HEK293 (cell line): ENCODE data around the gene EIF2B2.

Experiments
- SP2 ChIP-seq: fragments of 450-650 bp; formaldehyde crosslinking; IDR thresholded peaks from 2 replicates; pipeline ENCODE4 v1.5.1; 2016; ENCODE audit warnings: missing biosample characterization, missing genetic modification characterization
- ZNF624 ChIP-seq: fragments of 450-650 bp; formaldehyde crosslinking; IDR thresholded peaks from 2 replicates; pipeline ENCODE4 v1.5.1; 2017; ENCODE audit warnings: missing biosample characterization, missing genetic modification characterization
- TF ChIP-seq, protein P1 (sequence below): fragments of 450-650 bp; formaldehyde crosslinking; IDR thresholded peaks from 2 replicates; pipeline ENCODE4 v1.5.1; 2016; ENCODE audit warnings: missing biosample characterization, missing genetic modification characterization
- TF ChIP-seq, protein P2 (sequence below): fragments of 450-650 bp; formaldehyde crosslinking; IDR thresholded peaks from 2 replicates; pipeline ENCODE4 v1.5.1; 2016; ENCODE audit warnings: missing biosample characterization, missing genetic modification characterization

DNA sequence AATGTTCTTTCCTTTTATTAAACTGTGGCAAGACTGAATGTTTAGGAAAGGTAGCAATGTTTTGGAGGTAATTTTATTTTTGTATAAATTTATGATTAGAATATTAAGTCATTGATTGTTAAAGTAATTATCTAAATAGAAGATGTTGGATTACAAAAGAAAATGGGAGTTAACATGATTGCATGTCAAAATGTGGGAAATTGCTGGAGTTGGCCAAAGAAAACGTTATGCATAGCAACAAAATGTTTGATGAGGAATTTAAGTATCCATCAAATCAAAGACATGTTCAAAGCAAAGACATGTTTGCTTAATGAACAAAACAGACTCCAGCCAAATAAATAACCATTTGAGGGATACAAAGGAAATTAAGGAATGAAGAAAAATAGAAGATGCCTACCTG lies 51.7 kb downstream of the EIF2B2 start:
- TF ChIP-seq SP2 (tag by site-specific recombination) (no peak), ZNF624 (tag by site-specific recombination) (no peak)
- TF ChIP-seq, protein P1, sequence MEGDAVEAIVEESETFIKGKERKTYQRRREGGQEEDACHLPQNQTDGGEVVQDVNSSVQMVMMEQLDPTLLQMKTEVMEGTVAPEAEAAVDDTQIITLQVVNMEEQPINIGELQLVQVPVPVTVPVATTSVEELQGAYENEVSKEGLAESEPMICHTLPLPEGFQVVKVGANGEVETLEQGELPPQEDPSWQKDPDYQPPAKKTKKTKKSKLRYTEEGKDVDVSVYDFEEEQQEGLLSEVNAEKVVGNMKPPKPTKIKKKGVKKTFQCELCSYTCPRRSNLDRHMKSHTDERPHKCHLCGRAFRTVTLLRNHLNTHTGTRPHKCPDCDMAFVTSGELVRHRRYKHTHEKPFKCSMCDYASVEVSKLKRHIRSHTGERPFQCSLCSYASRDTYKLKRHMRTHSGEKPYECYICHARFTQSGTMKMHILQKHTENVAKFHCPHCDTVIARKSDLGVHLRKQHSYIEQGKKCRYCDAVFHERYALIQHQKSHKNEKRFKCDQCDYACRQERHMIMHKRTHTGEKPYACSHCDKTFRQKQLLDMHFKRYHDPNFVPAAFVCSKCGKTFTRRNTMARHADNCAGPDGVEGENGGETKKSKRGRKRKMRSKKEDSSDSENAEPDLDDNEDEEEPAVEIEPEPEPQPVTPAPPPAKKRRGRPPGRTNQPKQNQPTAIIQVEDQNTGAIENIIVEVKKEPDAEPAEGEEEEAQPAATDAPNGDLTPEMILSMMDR (tag by site-specific recombination) = no peak
- TF ChIP-seq, protein P2, sequence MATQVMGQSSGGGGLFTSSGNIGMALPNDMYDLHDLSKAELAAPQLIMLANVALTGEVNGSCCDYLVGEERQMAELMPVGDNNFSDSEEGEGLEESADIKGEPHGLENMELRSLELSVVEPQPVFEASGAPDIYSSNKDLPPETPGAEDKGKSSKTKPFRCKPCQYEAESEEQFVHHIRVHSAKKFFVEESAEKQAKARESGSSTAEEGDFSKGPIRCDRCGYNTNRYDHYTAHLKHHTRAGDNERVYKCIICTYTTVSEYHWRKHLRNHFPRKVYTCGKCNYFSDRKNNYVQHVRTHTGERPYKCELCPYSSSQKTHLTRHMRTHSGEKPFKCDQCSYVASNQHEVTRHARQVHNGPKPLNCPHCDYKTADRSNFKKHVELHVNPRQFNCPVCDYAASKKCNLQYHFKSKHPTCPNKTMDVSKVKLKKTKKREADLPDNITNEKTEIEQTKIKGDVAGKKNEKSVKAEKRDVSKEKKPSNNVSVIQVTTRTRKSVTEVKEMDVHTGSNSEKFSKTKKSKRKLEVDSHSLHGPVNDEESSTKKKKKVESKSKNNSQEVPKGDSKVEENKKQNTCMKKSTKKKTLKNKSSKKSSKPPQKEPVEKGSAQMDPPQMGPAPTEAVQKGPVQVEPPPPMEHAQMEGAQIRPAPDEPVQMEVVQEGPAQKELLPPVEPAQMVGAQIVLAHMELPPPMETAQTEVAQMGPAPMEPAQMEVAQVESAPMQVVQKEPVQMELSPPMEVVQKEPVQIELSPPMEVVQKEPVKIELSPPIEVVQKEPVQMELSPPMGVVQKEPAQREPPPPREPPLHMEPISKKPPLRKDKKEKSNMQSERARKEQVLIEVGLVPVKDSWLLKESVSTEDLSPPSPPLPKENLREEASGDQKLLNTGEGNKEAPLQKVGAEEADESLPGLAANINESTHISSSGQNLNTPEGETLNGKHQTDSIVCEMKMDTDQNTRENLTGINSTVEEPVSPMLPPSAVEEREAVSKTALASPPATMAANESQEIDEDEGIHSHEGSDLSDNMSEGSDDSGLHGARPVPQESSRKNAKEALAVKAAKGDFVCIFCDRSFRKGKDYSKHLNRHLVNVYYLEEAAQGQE = no peak
